ENCODE data around the gene CLCC1.

The CLCC1 gene

GRCh38 chr1:108983114-108983513 lies 19.8 kb upstream of the CLCC1 start:
- no peak for ATAC-seq
- TF ChIP-seq GLIS3 (CRISPR knock-in tag; IDR thresholded peaks at IDR 0.05) = no peak
- TF ChIP-seq ZC3H10 (CRISPR knock-in tag; IDR thresholded peaks at IDR 0.05) = no peak
- no peak for TF ChIP-seq BACH2 (CRISPR knock-in tag; IDR thresholded peaks at IDR 0.05; ENCODE audit: borderline replicate concordance)
- no peak for TF ChIP-seq CREB5 (CRISPR knock-in tag; IDR thresholded peaks at IDR 0.05; ENCODE audit: low read depth)
- no peak for TF ChIP-seq OSR1 (CRISPR knock-in tag; IDR thresholded peaks at IDR 0.05)
- TF ChIP-seq ZNF565 (CRISPR knock-in tag; conservative IDR thresholded peaks at IDR 0.05; ENCODE audit: low read depth) = no peak

DNA sequence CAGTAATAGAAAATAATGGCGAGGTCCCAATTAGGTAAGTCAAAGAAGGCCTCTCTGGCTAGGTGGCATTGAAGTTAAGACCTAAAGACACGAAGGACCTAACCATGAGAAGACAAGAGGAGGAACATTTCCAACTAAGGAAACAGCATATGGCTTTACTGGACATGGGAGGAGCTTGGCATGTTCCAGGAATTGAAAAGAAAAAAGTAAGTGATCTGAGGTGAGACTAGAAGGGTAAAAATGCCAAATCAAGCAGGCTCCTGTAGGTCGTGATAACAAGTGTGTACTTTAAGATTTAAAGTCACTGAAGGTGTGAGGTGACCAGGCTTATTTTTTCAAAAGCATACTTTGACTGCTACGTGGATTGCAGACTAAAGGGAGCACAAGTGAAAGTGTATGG lies 13.4 kb upstream of the CLCC1 start:
- no peak for ATAC-seq
- TF ChIP-seq SNAI2 (CRISPR knock-in tag; IDR thresholded peaks at IDR 0.05) (no peak), TCF4 (CRISPR knock-in tag; IDR thresholded peaks at IDR 0.05; ENCODE audit: borderline replicate concordance) (no peak)

GRCh38 chr1:108972951-108973350 lies 9.7 kb upstream of the CLCC1 start:
- no peak for TF ChIP-seq TSHZ2 (CRISPR knock-in tag; IDR thresholded peaks at IDR 0.05)
- no peak for TF ChIP-seq ZNF565 (CRISPR knock-in tag; conservative IDR thresholded peaks at IDR 0.05; ENCODE audit: low read depth)
- no peak for TF ChIP-seq ZNF8 (CRISPR knock-in tag; IDR thresholded peaks at IDR 0.05)
- no peak for TF ChIP-seq ISL1 (CRISPR knock-in tag; IDR thresholded peaks at IDR 0.05)
- TF ChIP-seq ZFP3 (CRISPR knock-in tag; IDR thresholded peaks at IDR 0.05) = no peak
- no peak for TF ChIP-seq CSRNP3 (CRISPR knock-in tag; IDR thresholded peaks at IDR 0.05)
- TF ChIP-seq TOX (CRISPR knock-in tag; IDR thresholded peaks at IDR 0.05; ENCODE audit: borderline replicate concordance) = no peak
- no peak for TF ChIP-seq PPARA (CRISPR knock-in tag; IDR thresholded peaks at IDR 0.05; ENCODE audit: borderline replicate concordance)
- no peak for TF ChIP-seq ESRRG (CRISPR knock-in tag; IDR thresholded peaks at IDR 0.05)
- TF ChIP-seq CSDC2 (CRISPR knock-in tag; IDR thresholded peaks at IDR 0.05) = no peak
- no peak for TF ChIP-seq ZC3H10 (CRISPR knock-in tag; IDR thresholded peaks at IDR 0.05)
- no peak for TF ChIP-seq BACH2 (CRISPR knock-in tag; IDR thresholded peaks at IDR 0.05; ENCODE audit: borderline replicate concordance)
- TF ChIP-seq GLIS3 (CRISPR knock-in tag; IDR thresholded peaks at IDR 0.05) = no peak
- TF ChIP-seq ZFP30 (CRISPR knock-in tag; IDR thresholded peaks at IDR 0.05) = no peak
- no peak for TF ChIP-seq PATZ1 (CRISPR knock-in tag; IDR thresholded peaks at IDR 0.05; ENCODE audit: borderline replicate concordance)
- TF ChIP-seq CREB5 (CRISPR knock-in tag; IDR thresholded peaks at IDR 0.05; ENCODE audit: low read depth) = no peak
- no peak for ATAC-seq

- ATAC-seq = no peak
- TF ChIP-seq PATZ1 (CRISPR knock-in tag; IDR thresholded peaks at IDR 0.05; ENCODE audit: borderline replicate concordance) (no peak), PPARA (CRISPR knock-in tag; IDR thresholded peaks at IDR 0.05; ENCODE audit: borderline replicate concordance) (no peak), ISL1 (CRISPR knock-in tag; IDR thresholded peaks at IDR 0.05) (no peak), ARNTL (CRISPR knock-in tag; IDR thresholded peaks at IDR 0.05; ENCODE audit: borderline replicate concordance, low read depth) (no peak), ZNF8 (CRISPR knock-in tag; IDR thresholded peaks at IDR 0.05) (no peak), TCF4 (CRISPR knock-in tag; IDR thresholded peaks at IDR 0.05; ENCODE audit: borderline replicate concordance) (no peak), POU6F1 (CRISPR knock-in tag; IDR thresholded peaks at IDR 0.05; ENCODE audit: borderline replicate concordance, low read depth) (no peak), TOX (CRISPR knock-in tag; IDR thresholded peaks at IDR 0.05; ENCODE audit: borderline replicate concordance) (no peak), CREB5 (CRISPR knock-in tag; IDR thresholded peaks at IDR 0.05; ENCODE audit: low read depth) (no peak), BACH2 (CRISPR knock-in tag; IDR thresholded peaks at IDR 0.05; ENCODE audit: borderline replicate concordance) (no peak), CSDC2 (CRISPR knock-in tag; IDR thresholded peaks at IDR 0.05) (no peak), ZC3H10 (CRISPR knock-in tag; IDR thresholded peaks at IDR 0.05) (no peak), SNAI2 (CRISPR knock-in tag; IDR thresholded peaks at IDR 0.05) (no peak), ESRRG (CRISPR knock-in tag; IDR thresholded peaks at IDR 0.05) (no peak)
Observed at GRCh38 chr1:108969346-108969745, 6.1 kb upstream of the CLCC1 start.
